Measurements from ENCODE around the gene STXBP6. TPM values are rescaled to one million over a fixed set of nuclear protein-coding genes. Genes with fewer than 3 reads are reported as not detected.

The STXBP6 gene
- total RNA-seq, 1 donor from 2014 or later, result not detected

- Mint-ChIP-seq H3K27me3 (ENCODE audit: low read depth) (peaks cover 11% of the 10 kb centered on the region), H3K4me3 (ENCODE audit: low read depth) (no peak overlapping the region), H3K4me1 (ENCODE audit: low read depth) (no peaks in the 10 kb centered on the region), H3K27ac (no peak overlapping the region), H3K9me3 (no peaks in the 10 kb centered on the region), H3K36me3 (ENCODE audit: low read depth) (no peaks in the 10 kb centered on the region)
- DNase-seq (ENCODE audit: low spot score), result no peak
- intact Hi-C loops (cut with micrococcal nuclease), result no loop called here
Observed at GRCh38 chr14:24851406-24851805, 198.5 kb downstream of the STXBP6 start.

GRCh38 chr14:24850072-24850471 is 199.9 kb downstream of the STXBP6 start:
- Mint-ChIP-seq H3K36me3 (ENCODE audit: low read depth) (no peaks in the 10 kb centered on the region), H3K4me1 (ENCODE audit: low read depth) (no peaks in the 10 kb centered on the region), H3K27ac (no peak overlapping the region), H3K4me3 (ENCODE audit: low read depth) (no peak overlapping the region), H3K27me3 (ENCODE audit: low read depth) (peaks cover 11% of the 10 kb centered on the region), H3K9me3 (no peaks in the 10 kb centered on the region)
- intact Hi-C loops (cut with micrococcal nuclease), result no loop called here
- no peak for DNase-seq (ENCODE audit: low spot score)

- H3K4me1 Mint-ChIP-seq (ENCODE audit: low read depth), result no peaks in the 10 kb centered on the region
- H3K36me3 Mint-ChIP-seq (ENCODE audit: low read depth), result no peaks in the 10 kb centered on the region
- no peak overlapping the region for H3K27ac Mint-ChIP-seq
- intact Hi-C loops (cut with micrococcal nuclease), result no loop called here
- peaks cover 12% of the 10 kb centered on the region for H3K27me3 Mint-ChIP-seq (ENCODE audit: low read depth)
- no peak for DNase-seq (ENCODE audit: low spot score)
- no peaks in the 10 kb centered on the region for H3K9me3 Mint-ChIP-seq
- no peak overlapping the region for H3K4me3 Mint-ChIP-seq (ENCODE audit: low read depth)
Observed at GRCh38 chr14:24849471-24849870, 200.5 kb downstream of the STXBP6 start.

GRCh38 chr14:24848102-24848790 is 201.7 kb downstream of the STXBP6 start:
- intact Hi-C loops (cut with micrococcal nuclease), result no loop called here
- H3K4me3 Mint-ChIP-seq (ENCODE audit: low read depth), result no peak overlapping the region
- H3K27ac Mint-ChIP-seq, result no peak overlapping the region
- no peaks in the 10 kb centered on the region for H3K36me3 Mint-ChIP-seq (ENCODE audit: low read depth)
- H3K9me3 Mint-ChIP-seq, result no peaks in the 10 kb centered on the region
- no peaks in the 10 kb centered on the region for H3K4me1 Mint-ChIP-seq (ENCODE audit: low read depth)
- H3K27me3 Mint-ChIP-seq (ENCODE audit: low read depth), result peaks cover 9% of the 10 kb centered on the region
- DNase-seq (ENCODE audit: low spot score), result no peak

GRCh38 chr14:24847568-24848095 is 202.3 kb downstream of the STXBP6 start:
- no peaks in the 10 kb centered on the region for H3K4me1 Mint-ChIP-seq (ENCODE audit: low read depth)
- H3K27ac Mint-ChIP-seq, result no peak overlapping the region
- DNase-seq (ENCODE audit: low spot score), result no peak
- H3K4me3 Mint-ChIP-seq (ENCODE audit: low read depth), result no peak overlapping the region
- peaks cover 9% of the 10 kb centered on the region for H3K27me3 Mint-ChIP-seq (ENCODE audit: low read depth)
- H3K36me3 Mint-ChIP-seq (ENCODE audit: low read depth), result no peaks in the 10 kb centered on the region
- intact Hi-C loops (cut with micrococcal nuclease), result no loop called here
- H3K9me3 Mint-ChIP-seq, result no peaks in the 10 kb centered on the region

- Mint-ChIP-seq H3K27me3 (ENCODE audit: low read depth) (peaks cover 14% of the 10 kb centered on the region), H3K36me3 (ENCODE audit: low read depth) (no peaks in the 10 kb centered on the region), H3K27ac (no peak overlapping the region), H3K4me3 (ENCODE audit: low read depth) (no peak overlapping the region), H3K4me1 (ENCODE audit: low read depth) (no peaks in the 10 kb centered on the region), H3K9me3 (no peaks in the 10 kb centered on the region)
- DNase-seq (ENCODE audit: low spot score), result no peak
- intact Hi-C loops (cut with micrococcal nuclease), result no loop called here
Observed at GRCh38 chr14:24846261-24846660, 203.7 kb downstream of the STXBP6 start.

- no peaks in the 10 kb centered on the region for H3K9me3 Mint-ChIP-seq
- intact Hi-C loops (cut with micrococcal nuclease), result no loop called here
- H3K27me3 Mint-ChIP-seq (ENCODE audit: low read depth), result peaks cover 15% of the 10 kb centered on the region
- no peaks in the 10 kb centered on the region for H3K4me1 Mint-ChIP-seq (ENCODE audit: low read depth)
- H3K4me3 Mint-ChIP-seq (ENCODE audit: low read depth), result no peak overlapping the region
- no peaks in the 10 kb centered on the region for H3K36me3 Mint-ChIP-seq (ENCODE audit: low read depth)
- no peak for DNase-seq (ENCODE audit: low spot score)
- H3K27ac Mint-ChIP-seq, result no peak overlapping the region
Observed at GRCh38 chr14:24845851-24846250, 204.1 kb downstream of the STXBP6 start.

GRCh38 chr14:24844011-24844410 is 205.9 kb downstream of the STXBP6 start:
- no peaks in the 10 kb centered on the region for H3K36me3 Mint-ChIP-seq (ENCODE audit: low read depth)
- H3K27ac Mint-ChIP-seq, result no peak overlapping the region
- DNase-seq (ENCODE audit: low spot score), result no peak
- H3K9me3 Mint-ChIP-seq, result no peaks in the 10 kb centered on the region
- peaks cover 14% of the 10 kb centered on the region for H3K27me3 Mint-ChIP-seq (ENCODE audit: low read depth)
- H3K4me3 Mint-ChIP-seq (ENCODE audit: low read depth), result no peak overlapping the region
- H3K4me1 Mint-ChIP-seq (ENCODE audit: low read depth), result no peaks in the 10 kb centered on the region
- intact Hi-C loops (cut with micrococcal nuclease), result no loop called here

GRCh38 chr14:24843494-24843893 is 206.5 kb downstream of the STXBP6 start:
- Mint-ChIP-seq H3K27ac (no peak overlapping the region), H3K36me3 (ENCODE audit: low read depth) (no peaks in the 10 kb centered on the region), H3K4me1 (ENCODE audit: low read depth) (no peaks in the 10 kb centered on the region), H3K4me3 (ENCODE audit: low read depth) (no peak overlapping the region), H3K9me3 (no peaks in the 10 kb centered on the region), H3K27me3 (ENCODE audit: low read depth) (peaks cover 13% of the 10 kb centered on the region)
- no peak for DNase-seq (ENCODE audit: low spot score)
- intact Hi-C loops (cut with micrococcal nuclease), result no loop called here

GRCh38 chr14:24840204-24840893 is 209.6 kb downstream of the STXBP6 start:
- Mint-ChIP-seq H3K9me3 (no peaks in the 10 kb centered on the region), H3K4me3 (ENCODE audit: low read depth) (no peak overlapping the region), H3K4me1 (ENCODE audit: low read depth) (no peaks in the 10 kb centered on the region), H3K27ac (no peak overlapping the region), H3K27me3 (ENCODE audit: low read depth) (peaks cover 7% of the 10 kb centered on the region), H3K36me3 (ENCODE audit: low read depth) (no peaks in the 10 kb centered on the region)
- intact Hi-C loops (cut with micrococcal nuclease), result no loop called here
- no peak for DNase-seq (ENCODE audit: low spot score)

- H3K4me3 Mint-ChIP-seq (ENCODE audit: low read depth), result no peak overlapping the region
- no peak overlapping the region for H3K27ac Mint-ChIP-seq
- H3K4me1 Mint-ChIP-seq (ENCODE audit: low read depth), result no peaks in the 10 kb centered on the region
- DNase-seq (ENCODE audit: low spot score), result no peak
- intact Hi-C loops (cut with micrococcal nuclease), result no loop called here
- peaks cover 6% of the 10 kb centered on the region for H3K27me3 Mint-ChIP-seq (ENCODE audit: low read depth)
- H3K9me3 Mint-ChIP-seq, result no peaks in the 10 kb centered on the region
- H3K36me3 Mint-ChIP-seq (ENCODE audit: low read depth), result no peaks in the 10 kb centered on the region
Observed at GRCh38 chr14:24839617-24840203, 210.2 kb downstream of the STXBP6 start.

- H3K9me3 Mint-ChIP-seq, result no peaks in the 10 kb centered on the region
- peaks cover 5% of the 10 kb centered on the region for H3K27me3 Mint-ChIP-seq (ENCODE audit: low read depth)
- DNase-seq (ENCODE audit: low spot score), result no peak
Observed at GRCh38 chr14:24838945-24839616, 210.9 kb downstream of the STXBP6 start.

More at GRCh38 chr14:24838945-24839616, 210.9 kb downstream of the STXBP6 start:
- intact Hi-C loops (cut with micrococcal nuclease), result no loop called here
- Mint-ChIP-seq H3K4me3 (ENCODE audit: low read depth) (no peak overlapping the region), H3K36me3 (ENCODE audit: low read depth) (no peaks in the 10 kb centered on the region), H3K27ac (no peak overlapping the region), H3K4me1 (ENCODE audit: low read depth) (no peaks in the 10 kb centered on the region)
